K562 (cell line): ENCODE results near the gene ISG20.

Source experiments
- MLLT1 ChIP-seq, 2 experiments: fragments of 450-650 bp; IDR thresholded peaks; 2 replicates each; pipeline ENCODE4 v1.6.1; 2016
- NFATC3 ChIP-seq: fragments of 450-650 bp; IDR thresholded peaks from 2 replicates; pipeline ENCODE4 v1.6.1; 2017; ENCODE audit warnings: mild to moderate bottlenecking
- PKNOX1 ChIP-seq: fragments of 450-650 bp; IDR thresholded peaks from 2 replicates; pipeline ENCODE4 v1.6.1; 2016
- POLR2G ChIP-seq: fragments of 200-400 bp; formaldehyde crosslinking; IDR thresholded peaks from 2 replicates; pipeline ENCODE4 v1.6.1; 2017; ENCODE audit warnings: low read depth, mild to moderate bottlenecking, antibody characterized with exemption, low read length, moderate library complexity
- ZNF146 ChIP-seq: IDR thresholded peaks from one replicate; pipeline ENCODE4 v1.6.1; 2018; ENCODE audit warnings: missing compliant biosample characterization; ENCODE audit not compliant: unreplicated experiment
- TF ChIP-seq, protein P1 (sequence below): sonication (generic); formaldehyde crosslinking; IDR thresholded peaks from 2 replicates; pipeline ENCODE4 v1.8.0; 2022; ENCODE audit warnings: mild to moderate bottlenecking, missing genetic modification reagents
- TF ChIP-seq, protein P2 (sequence below): fragments of 250-450 bp; sonication (Bioruptor Pico); IDR thresholded peaks from 2 replicates; pipeline ENCODE4 v1.4.0; 2020; ENCODE audit warnings: borderline replicate concordance

- TF ChIP-seq POLR2G (no peak), MLLT1 (IDR thresholded peaks at IDR 0.05) (no peak), PKNOX1 (no peak), ZNF146 (CRISPR knock-in tag) (no peak), NFATC3 (no peak)
- TF ChIP-seq, protein P1, sequence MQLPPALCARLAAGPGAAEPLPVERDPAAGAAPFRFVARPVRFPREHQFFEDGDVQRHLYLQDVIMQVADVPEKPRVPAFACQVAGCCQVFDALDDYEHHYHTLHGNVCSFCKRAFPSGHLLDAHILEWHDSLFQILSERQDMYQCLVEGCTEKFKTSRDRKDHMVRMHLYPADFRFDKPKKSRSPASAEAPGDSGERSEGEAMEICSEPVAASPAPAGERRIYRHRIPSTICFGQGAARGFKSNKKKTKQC (CRISPR knock-in tag): no peak
- TF ChIP-seq, protein P2, sequence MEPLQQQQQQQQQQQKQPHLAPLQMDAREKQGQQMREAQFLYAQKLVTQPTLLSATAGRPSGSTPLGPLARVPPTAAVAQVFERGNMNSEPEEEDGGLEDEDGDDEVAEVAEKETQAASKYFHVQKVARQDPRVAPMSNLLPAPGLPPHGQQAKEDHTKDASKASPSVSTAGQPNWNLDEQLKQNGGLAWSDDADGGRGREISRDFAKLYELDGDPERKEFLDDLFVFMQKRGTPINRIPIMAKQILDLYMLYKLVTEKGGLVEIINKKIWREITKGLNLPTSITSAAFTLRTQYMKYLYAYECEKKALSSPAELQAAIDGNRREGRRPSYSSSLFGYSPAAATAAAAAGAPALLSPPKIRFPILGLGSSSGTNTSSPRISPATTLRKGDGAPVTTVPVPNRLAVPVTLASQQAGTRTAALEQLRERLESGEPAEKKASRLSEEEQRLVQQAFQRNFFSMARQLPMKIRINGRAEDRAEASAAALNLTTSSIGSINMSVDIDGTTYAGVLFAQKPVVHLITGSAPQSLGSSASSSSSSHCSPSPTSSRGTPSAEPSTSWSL (CRISPR knock-in tag): no peak
Measured at GRCh38 chr15:88613074-88613944, 25.5 kb upstream of the ISG20 start.
